Measurements from ENCODE around the gene RASA3. TPM values are rescaled to one million over a fixed set of nuclear protein-coding genes. Genes with fewer than 3 reads are reported as not detected.

Gene RASA3
- total and polyA plus RNA-seq, 2 donors, result 17.8 to 26.3 TPM

- no peaks in the 10 kb centered on the region for H3K4me1 ChIP-seq (ENCODE audit: insufficient read depth)
- no peak overlapping the region for H3K4me3 ChIP-seq (ENCODE audit: low read depth, low read length)
- 87% methylated on average over 25 of the region's 25 CpGs for WGBS
- no peaks in the 10 kb centered on the region for H3K36me3 ChIP-seq (ENCODE audit: insufficient read depth)
- no peak for DNase-seq (ENCODE audit: extremely low spot score)
- H3K27ac ChIP-seq (ENCODE audit: low read depth), result no peak overlapping the region
Measured at GRCh38 chr13:114097212-114097892, 35.1 kb downstream of the RASA3 start.

- Histone ChIP-seq H3K27ac (ENCODE audit: low read depth) (no peak overlapping the region), H3K4me1 (ENCODE audit: insufficient read depth) (no peaks in the 10 kb centered on the region), H3K36me3 (ENCODE audit: insufficient read depth) (no peaks in the 10 kb centered on the region), H3K4me3 (ENCODE audit: low read depth, low read length) (no peak overlapping the region)
- DNase-seq (ENCODE audit: extremely low spot score), result no peak
- WGBS, result 89% methylated on average over 18 of the region's 18 CpGs
Measured at GRCh38 chr13:114096811-114097211, 35.6 kb downstream of the RASA3 start.

GRCh38 chr13:114096031-114096485 lies 36.4 kb downstream of the RASA3 start:
- DNase-seq (ENCODE audit: extremely low spot score), result no peak
- Histone ChIP-seq H3K36me3 (ENCODE audit: insufficient read depth) (no peaks in the 10 kb centered on the region), H3K4me1 (ENCODE audit: insufficient read depth) (no peaks in the 10 kb centered on the region), H3K27ac (ENCODE audit: low read depth) (no peak overlapping the region), H3K4me3 (ENCODE audit: low read depth, low read length) (no peak overlapping the region)
- WGBS, result 93% methylated on average over 24 of the region's 24 CpGs

GRCh38 chr13:114095486-114095885 lies 36.9 kb downstream of the RASA3 start:
- DNase-seq (ENCODE audit: extremely low spot score), result no peak
- H3K4me3 ChIP-seq (ENCODE audit: low read depth, low read length), result no peak overlapping the region
- no peak overlapping the region for H3K27ac ChIP-seq (ENCODE audit: low read depth)
- H3K36me3 ChIP-seq (ENCODE audit: insufficient read depth), result no peaks in the 10 kb centered on the region
- H3K4me1 ChIP-seq (ENCODE audit: insufficient read depth), result no peaks in the 10 kb centered on the region
- WGBS, result 90% methylated on average over 4 of the region's 4 CpGs

- DNase-seq (ENCODE audit: extremely low spot score), result no peak
- H3K4me3 ChIP-seq (ENCODE audit: low read depth, low read length), result no peak overlapping the region
- H3K27ac ChIP-seq (ENCODE audit: low read depth), result no peak overlapping the region
- no peaks in the 10 kb centered on the region for H3K36me3 ChIP-seq (ENCODE audit: insufficient read depth)
- H3K4me1 ChIP-seq (ENCODE audit: insufficient read depth), result no peaks in the 10 kb centered on the region
Measured at GRCh38 chr13:114093118-114093517, 39.3 kb downstream of the RASA3 start.

- 96% methylated on average over 3 of the region's 3 CpGs for whole genome bisulfite sequencing
- Histone ChIP-seq H3K4me3 (ENCODE audit: low read depth, low read length) (no peak overlapping the region), H3K36me3 (ENCODE audit: insufficient read depth) (no peaks in the 10 kb centered on the region), H3K27ac (ENCODE audit: low read depth) (no peak overlapping the region), H3K4me1 (ENCODE audit: insufficient read depth) (no peaks in the 10 kb centered on the region)
- DNase-seq (ENCODE audit: extremely low spot score), result no peak
Measured at GRCh38 chr13:114092468-114092867, 40.0 kb downstream of the RASA3 start.

GRCh38 chr13:114090476-114090875 lies 41.9 kb downstream of the RASA3 start:
- Histone ChIP-seq H3K27ac (ENCODE audit: low read depth) (no peak overlapping the region), H3K36me3 (ENCODE audit: insufficient read depth) (no peaks in the 10 kb centered on the region), H3K4me1 (ENCODE audit: insufficient read depth) (no peaks in the 10 kb centered on the region), H3K4me3 (ENCODE audit: low read depth, low read length) (no peak overlapping the region)
- WGBS, result 86% methylated on average over 11 of the region's 11 CpGs
- no peak for DNase-seq (ENCODE audit: extremely low spot score)

- DNase-seq (ENCODE audit: extremely low spot score), result no peak
Measured at GRCh38 chr13:114089751-114090400, 42.5 kb downstream of the RASA3 start.

GRCh38 chr13:114089341-114089740 lies 43.1 kb downstream of the RASA3 start:
- DNase-seq (ENCODE audit: extremely low spot score), result no peak
- no peak overlapping the region for H3K4me3 ChIP-seq (ENCODE audit: low read depth, low read length)
- no peak overlapping the region for H3K27ac ChIP-seq (ENCODE audit: low read depth)
- H3K4me1 ChIP-seq (ENCODE audit: insufficient read depth), result no peaks in the 10 kb centered on the region
- WGBS, result 89% methylated on average over 15 of the region's 15 CpGs
- no peaks in the 10 kb centered on the region for H3K36me3 ChIP-seq (ENCODE audit: insufficient read depth)

More at GRCh38 chr13:114089751-114090400, 42.5 kb downstream of the RASA3 start:
- Histone ChIP-seq H3K27ac (ENCODE audit: low read depth) (no peak overlapping the region), H3K36me3 (ENCODE audit: insufficient read depth) (no peaks in the 10 kb centered on the region), H3K4me1 (ENCODE audit: insufficient read depth) (no peaks in the 10 kb centered on the region), H3K4me3 (ENCODE audit: low read depth, low read length) (no peak overlapping the region)
- WGBS, result 96% methylated on average over 25 of the region's 25 CpGs

- no peak for DNase-seq (ENCODE audit: extremely low spot score)
- H3K27ac ChIP-seq (ENCODE audit: low read depth), result no peak overlapping the region
- no peak overlapping the region for H3K4me3 ChIP-seq (ENCODE audit: low read depth, low read length)
- H3K36me3 ChIP-seq (ENCODE audit: insufficient read depth), result no peaks in the 10 kb centered on the region
- WGBS, result 87% methylated on average over 7 of the region's 7 CpGs
- no peaks in the 10 kb centered on the region for H3K4me1 ChIP-seq (ENCODE audit: insufficient read depth)
Measured at GRCh38 chr13:114088863-114089262, 43.6 kb downstream of the RASA3 start.

- H3K4me3 ChIP-seq (ENCODE audit: low read depth, low read length), result no peak overlapping the region
- 91% methylated on average over 6 of the region's 6 CpGs for WGBS
- no peak overlapping the region for H3K27ac ChIP-seq (ENCODE audit: low read depth)
- H3K4me1 ChIP-seq (ENCODE audit: insufficient read depth), result no peaks in the 10 kb centered on the region
- H3K36me3 ChIP-seq (ENCODE audit: insufficient read depth), result no peaks in the 10 kb centered on the region
- no peak for DNase-seq (ENCODE audit: extremely low spot score)
Measured at GRCh38 chr13:114088234-114088633, 44.2 kb downstream of the RASA3 start.

GRCh38 chr13:114087430-114087829 lies 45.0 kb downstream of the RASA3 start:
- no peaks in the 10 kb centered on the region for H3K4me1 ChIP-seq (ENCODE audit: insufficient read depth)

GRCh38 chr13:114082849-114083645 lies 49.4 kb downstream of the RASA3 start:
- no peak for DNase-seq (ENCODE audit: extremely low spot score)
- Histone ChIP-seq H3K4me1 (ENCODE audit: insufficient read depth) (peaks cover 3% of the 10 kb centered on the region), H3K27ac (ENCODE audit: low read depth) (no peak overlapping the region), H3K36me3 (ENCODE audit: insufficient read depth) (no peaks in the 10 kb centered on the region), H3K4me3 (ENCODE audit: low read depth, low read length) (no peak overlapping the region)
- WGBS, result 90% methylated on average over 23 of the region's 23 CpGs

More at GRCh38 chr13:114087430-114087829, 45.0 kb downstream of the RASA3 start:
- Histone ChIP-seq H3K36me3 (ENCODE audit: insufficient read depth) (no peaks in the 10 kb centered on the region), H3K27ac (ENCODE audit: low read depth) (no peak overlapping the region), H3K4me3 (ENCODE audit: low read depth, low read length) (no peak overlapping the region)
- no peak for DNase-seq (ENCODE audit: extremely low spot score)
- WGBS, result 97% methylated on average over 18 of the region's 18 CpGs

All from urinary bladder (tissue), 4 donors.